K562 (cell line): Measurements from ENCODE around the gene POLR2A. TPM values are rescaled to one million over a fixed set of nuclear protein-coding genes. Genes with fewer than 3 reads are reported as not detected.

ENCODE experiments used
- ATAC-seq: fragments of 200-7000 bp; cut with Tn5 transposase; 3 replicates; pipeline ENCODE4 v1.9.1; 2020; ENCODE audit warnings: moderate library complexity
- BruUV-seq: library from RNA; stranded (reverse); fragments of 400-500 nt; replicated peaks from 2 replicates; lab custom pipeline; 2021; lab: Mats Ljungman, UMichigan
- CTCF ChIA-PET: fragments of 300-600 bp; formaldehyde crosslinking; extraction: SDS; loops from one replicate; lab custom pipeline; 2021; ENCODE audit warnings: low intra/inter-chr PET ratio; lab: Yijun Ruan, JAX
- POLR2A ChIA-PET: fragments of 300-600, 350-650 bp; sonication (Branson Sonifier 250); formaldehyde crosslinking; extraction: SDS; loops from one replicate; lab custom pipeline; 2021; ENCODE audit warnings: antibody characterized with exemption, inconsistent platforms; lab: Yijun Ruan, JAX
- DNase-seq, 4 experiments: peaks; one replicate each; pipeline versions ENCODE4 v3.0.0 to v3.0.0-alpha.2; 2011 to 2018; ENCODE audit warnings: low spot score in 3 of 4, mixed read lengths in 3 of 4; ENCODE audit errors: extremely low read depth in 1 of 4
- FAIRE-seq: peaks from 2 replicates; lab custom pipeline; 2011; peaks lifted over from hg19 to GRCh38; lab: Jason Lieb, UNC
- H2AFZ ChIP-seq: 2 replicates; pipeline ENCODE4 v1.6.0; 2011; ENCODE audit warnings: low read depth, low read length, control low read depth, inconsistent platforms
- H3K27ac ChIP-seq: fragments of 200-600 bp; 3 replicates; pipeline ENCODE4 v1.8.0; 2011; ENCODE audit warnings: low read depth, mild to moderate bottlenecking, control low read depth, inconsistent platforms, low read length, moderate library complexity, mixed read lengths; ENCODE audit errors: extremely low read depth
- H3K27me3 ChIP-seq, 2 experiments: fragments of 300-600 bp in 1 of 2; 2 replicates in 1 of 2; 3 replicates in 1 of 2; pipeline versions ENCODE4 v1.6.0 to v1.8.0; 2011; ENCODE audit warnings: inconsistent platforms in 2 of 2, low read length in 2 of 2, mild to moderate bottlenecking in 1 of 2, mixed read lengths in 1 of 2, moderate library complexity in 1 of 2; ENCODE audit not compliant: control insufficient read depth in 2 of 2, insufficient read depth in 2 of 2
- H3K36me3 ChIP-seq: fragments of 300-600 bp; 3 replicates; pipeline ENCODE4 v1.8.0; 2011; ENCODE audit warnings: mild to moderate bottlenecking, low read length, inconsistent platforms; ENCODE audit not compliant: control insufficient read depth, insufficient read depth
- H3K4me1 ChIP-seq, 2 experiments: fragments of 200-600 bp in 1 of 2; replicated peaks in 1 of 2; 2 replicates in 1 of 2; 3 replicates in 1 of 2; pipeline versions ENCODE4 v1.5.1 to v1.8.0; 2011; ENCODE audit warnings: inconsistent platforms in 2 of 2, low read length in 2 of 2, mild to moderate bottlenecking in 1 of 2, mixed read lengths in 1 of 2, moderate library complexity in 1 of 2; ENCODE audit not compliant: control insufficient read depth in 2 of 2, insufficient read depth in 2 of 2
- H3K4me2 ChIP-seq: 2 replicates; pipeline ENCODE4 v1.6.1; 2011; ENCODE audit warnings: low read length, control low read depth, inconsistent platforms, mixed read lengths; ENCODE audit not compliant: insufficient read depth
- H3K4me3 ChIP-seq: fragments of 200-600 bp; sonication (generic), shearing (Covaris generic); 2 replicates; pipeline ENCODE4 v1.5.1; 2016; ENCODE audit warnings: control low read depth, inconsistent platforms
- H3K79me2 ChIP-seq: fragments of 200-600 bp; 3 replicates; pipeline ENCODE4 v1.8.0; 2011; ENCODE audit warnings: low read length, inconsistent platforms; ENCODE audit not compliant: control insufficient read depth, insufficient read depth
- H3K9ac ChIP-seq, 2 experiments: 2 replicates each; pipeline versions ENCODE4 v1.6.0 to v1.6.1; 2011; ENCODE audit warnings: low read depth in 2 of 2, low read length in 2 of 2, control low read depth in 1 of 2, inconsistent platforms in 1 of 2, mild to moderate bottlenecking in 1 of 2, mixed read lengths in 1 of 2; ENCODE audit not compliant: insufficient read depth in 1 of 2
- H3K9me1 ChIP-seq: one replicate; pipeline ENCODE4 v1.6.0; 2011; ENCODE audit warnings: inconsistent platforms, mild to moderate bottlenecking, low read length, moderate library complexity; ENCODE audit not compliant: control insufficient read depth, insufficient read depth
- H3K9me3 ChIP-seq: replicated peaks from 2 replicates; pipeline ENCODE4 v1.5.1; 2011; ENCODE audit warnings: low read depth, low read length, inconsistent platforms; ENCODE audit not compliant: control insufficient read depth, insufficient read depth
- H4K20me1 ChIP-seq: replicated peaks from 2 replicates; pipeline ENCODE4 v1.6.1; 2011; ENCODE audit warnings: low read length, inconsistent platforms, mixed read lengths; ENCODE audit not compliant: control insufficient read depth, insufficient read depth
- CHD2 ChIP-seq: IDR thresholded peaks from 2 replicates; pipeline ENCODE4 v1.6.1; 2011; ENCODE audit warnings: low read depth, low read length
- E2F5 ChIP-seq: sonication (generic); formaldehyde crosslinking; IDR thresholded peaks from 2 replicates; pipeline ENCODE4 v1.8.0; 2022; ENCODE audit warnings: mild to moderate bottlenecking, missing genetic modification reagents
- EHMT2 ChIP-seq: fragments of 450-650 bp; IDR thresholded peaks from 2 replicates; pipeline ENCODE4 v1.6.1; 2018; ENCODE audit warnings: antibody characterized with exemption
- ELF2 ChIP-seq: fragments of 250-450 bp; sonication (Bioruptor Pico); IDR thresholded peaks from 2 replicates; pipeline ENCODE4 v1.5.0; 2021; ENCODE audit warnings: mild to moderate bottlenecking
- EP300 ChIP-seq: IDR thresholded peaks from 2 replicates; pipeline ENCODE4 v1.6.1; 2012; ENCODE audit warnings: low read length, improper control_type of control experiment
- HDGF ChIP-seq: fragments of 450-650 bp; IDR thresholded peaks from 2 replicates; pipeline ENCODE4 v1.6.1; 2016
- HEY1 ChIP-seq: fragments of 250-450 bp; sonication (Bioruptor Pico); IDR thresholded peaks from 2 replicates; pipeline ENCODE4 v1.5.0; 2020; ENCODE audit warnings: mild to moderate bottlenecking, moderate library complexity, borderline replicate concordance
- ILK ChIP-seq: fragments of 450-650 bp; IDR thresholded peaks from 2 replicates; pipeline ENCODE4 v1.6.1; 2016; ENCODE audit warnings: missing genetic modification characterization, low read depth, mild to moderate bottlenecking, missing compliant biosample characterization, moderate library complexity, borderline replicate concordance
- KAT8 ChIP-seq: fragments of 450-650 bp; IDR thresholded peaks from 2 replicates; pipeline ENCODE4 v1.6.1; 2016; ENCODE audit warnings: low read depth, mild to moderate bottlenecking
- MYC ChIP-seq, 2 experiments: fragments of 250-450 bp in 1 of 2; sonication (Bioruptor Pico) in 1 of 2; IDR thresholded peaks; 2 replicates each; pipeline versions ENCODE4 v1.5.1 to v1.6.1; 2012 to 2021; ENCODE audit warnings: low read depth in 2 of 2, borderline replicate concordance in 1 of 2, improper control_type of control experiment in 1 of 2, low read length in 1 of 2, mild to moderate bottlenecking in 1 of 2, moderate library complexity in 1 of 2
- NCOA2 ChIP-seq, 2 experiments: fragments of 450-650 bp; IDR thresholded peaks; 2 replicates each; pipeline ENCODE4 v1.6.1; 2018; ENCODE audit warnings: mild to moderate bottlenecking in 2 of 2, moderate library complexity in 1 of 2; ENCODE audit not compliant: partially characterized antibody in 2 of 2
- PHF20 ChIP-seq: fragments of 450-650 bp; IDR thresholded peaks from 2 replicates; pipeline ENCODE4 v1.6.1; 2018; ENCODE audit not compliant: partially characterized antibody
- RERE ChIP-seq: sonication (generic); formaldehyde crosslinking; IDR thresholded peaks from 2 replicates; pipeline ENCODE4 v1.8.0; 2023; ENCODE audit warnings: missing genetic modification reagents, mild to moderate bottlenecking, borderline replicate concordance
- RFX5 ChIP-seq: IDR thresholded peaks from 2 replicates; pipeline ENCODE4 v1.6.1; 2011; ENCODE audit warnings: low read depth, mild to moderate bottlenecking, improper control_type of control experiment, low read length
- WGBS: fragments of 100-300 bp; shearing (Covaris generic); methylation state at CpG from one replicate; pipeline ENCODE4 v1.1.6; 2016; ENCODE audit warnings: low coverage, mixed read lengths; ENCODE audit not compliant: insufficient coverage; ENCODE audit errors: missing lambda C conversion rate; 5-methylcytosine and 5-hydroxymethylcytosine counted together
- in situ Hi-C: fragments of 300-500 bp; cut with MboI; formaldehyde crosslinking; loops from 4 replicates; pipeline ENCODE4 v1.15.0; 2018; ENCODE audit warnings: inconsistent platforms, mixed read lengths
- intact Hi-C: fragments of 100-400 bp; cut with micrococcal nuclease; formaldehyde crosslinking; loops from 2 replicates; pipeline ENCODE4 v1.14.2; 2022
- polyA plus RNA-seq, 8 experiments: library from polyadenylated mRNA; depleted of rRNA in 4 of 8; stranded (reverse) in 5 of 8; unstranded in 3 of 8; fragments of >200 nt; fragmentation: Nextera tagmentation in 2 of 8; fragmentation: Illumina TruSeq in 1 of 8; extraction: Ambion mirVana in 2 of 8; extraction: Trizol in 1 of 8; gene quantifications; 2 replicates each; pipeline versions ENCODE4 v1.2.1 to v1.2.3, GENCODE V29; 2011 to 2014; ENCODE audit warnings: inconsistent platforms in 1 of 8, missing spikeins in 1 of 8
- total RNA-seq, 7 experiments: library from RNA; depleted of rRNA in 6 of 7; stranded (reverse); fragments of >200 nt in 6 of 7; fragmentation: Illumina TruSeq in 2 of 7; extraction: Trizol in 2 of 7; gene quantifications; 2 replicates each; pipeline versions ENCODE4 v1.2.1 to v1.2.3, GENCODE V29; 2011 to 2021; ENCODE audit warnings: low replicate concordance in 1 of 7

The POLR2A gene
- total and polyA plus RNA-seq, 9 of the 15 experiments (the other 6 are each of a cell fraction or from before 2014, with no cell fraction given), result 1.3 to 109 (median 12.4) TPM

GRCh38 chr17:7512824-7513540, 28.8 kb downstream of the POLR2A start:
- Histone ChIP-seq H3K4me3 (no peak overlapping the region), H2AFZ (no peak overlapping the region), H4K20me1 (no peaks in the 10 kb centered on the region), H3K4me2 (no peak overlapping the region), H3K4me1 (no peaks in the 10 kb centered on the region; a peak in 1 of 5 replicates), H3K9ac (no peak overlapping the region), H3K27me3 (no peaks in the 10 kb centered on the region), H3K27ac (no peak overlapping the region), H3K36me3 (peaks cover 57% of the 10 kb centered on the region), H3K9me3 (no peaks in the 10 kb centered on the region), H3K79me2 (no peaks in the 10 kb centered on the region), H3K9me1 (peaks cover 3% of the 10 kb centered on the region)
- DNase-seq (no peak), FAIRE-seq (no peak), ATAC-seq (no peak)
- ChIA-PET CTCF (interaction anchor here (0.7 kb wide), 1 partner anchor 14 kb away, joined by 3 read pairs; no protein-coding TSS in a partner anchor), POLR2A (interaction anchor here (0.6 to 1.3 kb wide), 6 partner anchors 12 to 128 kb away, joined by 3 to 4 read pairs (median 3); no protein-coding TSS in a partner anchor)
- BruUV-seq, result no TSS peak
- intact Hi-C loops (no loop called here), in situ Hi-C loops (no loop called here)
- TF ChIP-seq ILK (tag) (no peak), HEY1 (CRISPR knock-in tag) (no peak), CHD2 (no peak), E2F5 (CRISPR knock-in tag) (no peak), EHMT2 (no peak), NCOA2 (IDR thresholded peaks at IDR 0.05; ENCODE audit: partially characterized antibody in 2 of 2) (no peak), EP300 (no peak), RERE (CRISPR knock-in tag) (no peak), PHF20 (no peak), RFX5 (no peak), KAT8 (no peak), MYC (IDR thresholded peaks at IDR 0.05; ENCODE audit: low read depth, low read length) (no peak), MYC (CRISPR knock-in tag; IDR thresholded peaks at IDR 0.05; ENCODE audit: borderline replicate concordance, low read depth) (no peak), HDGF (no peak), ELF2 (CRISPR knock-in tag) (no peak)
- 95% methylated on average over 18 of the region's 20 CpGs for WGBS
